B cell (primary cell): ENCODE data around the gene CASKIN2. TPM values are rescaled to one million over a fixed set of nuclear protein-coding genes. Genes with fewer than 3 reads are reported as not detected.

Experiments used
- ATAC-seq: fragments of 200-7000 bp; cut with Tn5 transposase; one replicate; pipeline ENCODE4 v1.10.0; 2021; ENCODE audit warnings: low read depth, mild to moderate bottlenecking, moderate number of reproducible peaks, moderate library complexity
- CTCF ChIA-PET: fragments of 350-600 bp; sonication (Branson Sonifier 250); formaldehyde crosslinking; loops from one replicate; lab custom pipeline; 2021; ENCODE audit warnings: antibody characterized with exemption, inconsistent platforms; lab: Charles Lee
- POLR2A ChIA-PET: fragments of 350-600 bp; sonication (Branson Sonifier 250); formaldehyde crosslinking; loops from one replicate; lab custom pipeline; 2021; ENCODE audit warnings: antibody characterized with exemption; lab: Charles Lee
- DNase-seq: peaks from one replicate; pipeline ENCODE4 v3.0.0; 2013
- H2AFZ ChIP-seq: 2 replicates; pipeline ENCODE4 v1.6.1; 2012; ENCODE audit warnings: mild to moderate bottlenecking, low read depth, low read length; ENCODE audit not compliant: insufficient read depth, poor library complexity, severe bottlenecking
- H3K27ac ChIP-seq, 2 donors: 1 replicate in 1 of 2; 2 replicates in 1 of 2; pipeline ENCODE4 v1.5.1; 2012 to 2013; ENCODE audit warnings: low read length in 2 of 2, mild to moderate bottlenecking in 2 of 2, moderate library complexity in 1 of 2
- H3K27me3 ChIP-seq, 4 experiments: fragments of 200-600 bp in 1 of 4; sonication (generic) in 1 of 4; replicated peaks in 1 of 4; 1 replicate in 2 of 4; 2 replicates in 2 of 4; pipeline versions ENCODE4 v1.6.1 to v1.7.0; 2013 to 2016; ENCODE audit warnings: low read length in 3 of 4, mild to moderate bottlenecking in 2 of 4, mixed read lengths in 1 of 4, moderate library complexity in 1 of 4; ENCODE audit not compliant: insufficient read depth in 4 of 4, control insufficient read depth in 3 of 4; ENCODE audit errors: control extremely low read depth in 1 of 4
- H3K36me3 ChIP-seq, 2 experiments: replicated peaks in 1 of 2; 1 replicate in 1 of 2; 2 replicates in 1 of 2; pipeline versions ENCODE4 v1.6.1 to v1.7.1; 2013; ENCODE audit warnings: low read length in 1 of 2; ENCODE audit not compliant: insufficient read depth in 2 of 2, control insufficient read depth in 1 of 2; ENCODE audit errors: control extremely low read depth in 1 of 2, extremely low read depth in 1 of 2
- H3K4me1 ChIP-seq, 2 donors: fragments of 200-600 bp in 1 of 2; sonication (generic) in 1 of 2; 1 replicate in 1 of 2; 2 replicates in 1 of 2; pipeline versions ENCODE4 v1.5.1 to v1.6.1; 2013 to 2017; ENCODE audit warnings: low read length in 2 of 2; ENCODE audit not compliant: control insufficient read depth in 2 of 2, insufficient read depth in 2 of 2
- H3K4me2 ChIP-seq: replicated peaks from 2 replicates; pipeline ENCODE3; 2012; ENCODE audit warnings: mild to moderate bottlenecking, low read depth, low read length; ENCODE audit not compliant: poor library complexity, severe bottlenecking
- H3K4me3 ChIP-seq, 5 experiments: fragments of 200-600 bp in 1 of 5; sonication (generic) in 1 of 5; 1 replicate in 3 of 5; 2 replicates in 2 of 5; pipeline versions ENCODE4 v1.5.1 to v1.7.0; 2011 to 2016; ENCODE audit warnings: low read length in 4 of 5, mild to moderate bottlenecking in 4 of 5, low read depth in 2 of 5, control low read depth in 1 of 5, moderate library complexity in 1 of 5; ENCODE audit not compliant: insufficient read depth in 1 of 5; ENCODE audit errors: control extremely low read depth in 1 of 5, extremely low read depth in 1 of 5
- H3K79me2 ChIP-seq: fragments of 200-600 bp; sonication (generic); one replicate; pipeline ENCODE4 v1.6.0; 2016; ENCODE audit warnings: low read length; ENCODE audit not compliant: control insufficient read depth, insufficient read depth
- H3K9ac ChIP-seq: fragments of 200-600 bp; sonication (generic); 2 replicates; pipeline ENCODE4 v1.6.1; 2017; ENCODE audit warnings: mild to moderate bottlenecking, low read length, moderate library complexity
- H3K9me3 ChIP-seq, 3 donors: one replicate each; pipeline versions ENCODE4 v1.6.1 to v1.7.1; 2013; ENCODE audit warnings: low read length in 2 of 3; ENCODE audit not compliant: control insufficient read depth in 2 of 3, insufficient read depth in 1 of 3; ENCODE audit errors: control extremely low read depth in 1 of 3
- H4K20me1 ChIP-seq: 2 replicates; pipeline ENCODE4 v1.6.0; 2012; ENCODE audit warnings: mild to moderate bottlenecking, low read length; ENCODE audit not compliant: insufficient read depth, control insufficient read depth, poor library complexity, severe bottlenecking
- H3K27ac Mint-ChIP-seq: one replicate; pipeline ENCODE4 v1.8.0; 2021; ENCODE audit warnings: mixed read lengths
- H3K27me3 Mint-ChIP-seq: one replicate; pipeline ENCODE4 v1.8.0; 2021; ENCODE audit warnings: mixed read lengths
- H3K4me1 Mint-ChIP-seq: one replicate; pipeline ENCODE4 v1.8.0; 2021; ENCODE audit warnings: mixed read lengths
- H3K4me3 Mint-ChIP-seq: one replicate; pipeline ENCODE4 v1.8.0; 2021; ENCODE audit warnings: mixed read lengths
- H3K9me3 Mint-ChIP-seq: one replicate; pipeline ENCODE4 v1.8.0; 2022; ENCODE audit warnings: mixed read lengths; ENCODE audit not compliant: insufficient read depth
- EZH2 ChIP-seq: IDR thresholded peaks from 2 replicates; pipeline ENCODE4 v1.6.1; 2012; ENCODE audit warnings: borderline replicate concordance, low read depth, mild to moderate bottlenecking, moderate library complexity, low read length; ENCODE audit not compliant: insufficient read depth, poor library complexity, severe bottlenecking
- WGBS: methylation state at CpG from one replicate; pipeline ENCODE4 v1.1.5; 2013; ENCODE audit warnings: missing lambda C conversion rate; ENCODE audit not compliant: insufficient coverage; 5-methylcytosine and 5-hydroxymethylcytosine counted together
- intact Hi-C: fragments of 100-400 bp; cut with micrococcal nuclease; formaldehyde crosslinking; loops from one replicate; pipeline ENCODE4 v1.10.0; 2022
- polyA plus RNA-seq: library from polyadenylated mRNA; depleted of rRNA; stranded (reverse); fragments of >200 nt; gene quantifications from 2 replicates; pipeline ENCODE4 v1.2.3, GENCODE V29; 2012
- total RNA-seq, 2 donors: library from RNA; stranded (reverse); fragments of 120-200 nt in 1 of 2; gene quantifications; 1 replicate in 1 of 2; 2 replicates in 1 of 2; pipeline versions ENCODE4 v1.2.3 to v1.2.4, GENCODE V29; 2013 to 2022
- TF ChIP-seq, protein P1 (sequence below): fragments of 200-600 bp; IDR thresholded peaks from one replicate; pipeline ENCODE4 v1.8.0; 2022; ENCODE audit warnings: antibody characterized with exemption, mild to moderate bottlenecking

CASKIN2 gene
- total and polyA plus RNA-seq, 2 donors (not counting 1 experiment from before 2014, with no cell fraction given) = 0.37 to 1.00 TPM

- intact Hi-C loops = loop anchor here (5.0 to 10.0 kb wide), 4 partner anchors 110 to 1220 kb away; partner anchors contain the start of genes GALK1, GRB2, MFSD11 and SRSF2
- Histone ChIP-seq H3K9ac (peak overlapping the region; percentile 89), H3K9me3 (no peaks in the 10 kb centered on the region), H3K4me1 (peaks cover 26 to 39% of the 10 kb centered on the region in 2 donors), H2AFZ (peak overlapping the region; percentile 87), H3K4me3 (peak overlapping the region; percentile 6 to 96 (median 70)), H4K20me1 (peaks cover 10% of the 10 kb centered on the region), H3K27ac (no peak overlapping the region), H3K27me3 (no peaks in the 10 kb centered on the region), H3K4me2 (peak overlapping the region; percentile 100), H3K36me3 (no peaks in the 10 kb centered on the region), H3K79me2 (peaks cover 15% of the 10 kb centered on the region)
- Mint-ChIP-seq H3K9me3 (no peaks in the 10 kb centered on the region), H3K4me3 (peak overlapping the region; percentile 81), H3K27ac (peak overlapping the region; percentile 75), H3K27me3 (no peaks in the 10 kb centered on the region), H3K4me1 (peaks cover 19% of the 10 kb centered on the region)
- 32% methylated on average over 8 of the region's 10 CpGs for WGBS
- ATAC-seq = no peak
- TF ChIP-seq EZH2 = no peak
- TF ChIP-seq, protein P1, sequence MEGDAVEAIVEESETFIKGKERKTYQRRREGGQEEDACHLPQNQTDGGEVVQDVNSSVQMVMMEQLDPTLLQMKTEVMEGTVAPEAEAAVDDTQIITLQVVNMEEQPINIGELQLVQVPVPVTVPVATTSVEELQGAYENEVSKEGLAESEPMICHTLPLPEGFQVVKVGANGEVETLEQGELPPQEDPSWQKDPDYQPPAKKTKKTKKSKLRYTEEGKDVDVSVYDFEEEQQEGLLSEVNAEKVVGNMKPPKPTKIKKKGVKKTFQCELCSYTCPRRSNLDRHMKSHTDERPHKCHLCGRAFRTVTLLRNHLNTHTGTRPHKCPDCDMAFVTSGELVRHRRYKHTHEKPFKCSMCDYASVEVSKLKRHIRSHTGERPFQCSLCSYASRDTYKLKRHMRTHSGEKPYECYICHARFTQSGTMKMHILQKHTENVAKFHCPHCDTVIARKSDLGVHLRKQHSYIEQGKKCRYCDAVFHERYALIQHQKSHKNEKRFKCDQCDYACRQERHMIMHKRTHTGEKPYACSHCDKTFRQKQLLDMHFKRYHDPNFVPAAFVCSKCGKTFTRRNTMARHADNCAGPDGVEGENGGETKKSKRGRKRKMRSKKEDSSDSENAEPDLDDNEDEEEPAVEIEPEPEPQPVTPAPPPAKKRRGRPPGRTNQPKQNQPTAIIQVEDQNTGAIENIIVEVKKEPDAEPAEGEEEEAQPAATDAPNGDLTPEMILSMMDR = no peak
- CTCF ChIA-PET = interaction anchor here (1.4 to 2.2 kb wide), 6 partner anchors 7 to 236 kb away, joined by 3 to 24 read pairs (median 7); partner anchors contain the start of genes LLGL2 and MYO15B
- POLR2A ChIA-PET = interaction anchor here (1.1 to 1.5 kb wide), 4 partner anchors 8 to 586 kb away, joined by 3 to 22 read pairs (median 6); partner anchors contain the start of genes EXOC7, LLGL2 and TMEM94
- peak; percentile 39 for DNase-seq
Measured at GRCh38 chr17:75517297-75517865, 2.0 kb upstream of the CASKIN2 start.
